Measurements from ENCODE around the gene CHST12.

- TF ChIP-seq CTCF (IDR thresholded peaks at IDR 0.05; ENCODE audit: insufficient read depth, low read length) (no peak), POLR2AphosphoS5 (IDR thresholded peaks at IDR 0.05; ENCODE audit: low read depth) (peak; percentile 26; the same call in 1 of the 2 replicates), REST (IDR thresholded peaks at IDR 0.05; ENCODE audit: insufficient replicate concordance, low read depth) (no peak), GABPA (IDR thresholded peaks at IDR 0.05; ENCODE audit: low read depth) (no peak)
Observed at GRCh38 chr7:2376351-2377154, 26.9 kb upstream of the CHST12 start.
